Upper lobe of right lung (tissue), 1 donor: ENCODE results near the gene ZNF628. TPM values are rescaled to one million over a fixed set of nuclear protein-coding genes. Genes with fewer than 3 reads are reported as not detected.

Source experiments
- ATAC-seq: fragments of 200-7000 bp; cut with Tn5 transposase; one replicate; pipeline ENCODE4 v1.9.1; 2020; ENCODE audit warnings: mild to moderate bottlenecking, moderate library complexity
- DNase-seq: peaks from one replicate; pipeline ENCODE4 v3.0.0-alpha.2; 2020
- H3K27ac ChIP-seq: fragments of 200-600 bp; one replicate; pipeline ENCODE4 v1.8.0; 2022
- H3K27me3 ChIP-seq: fragments of 200-600 bp; one replicate; pipeline ENCODE4 v1.8.0; 2022; ENCODE audit warnings: mild to moderate bottlenecking
- H3K36me3 ChIP-seq: fragments of 200-600 bp; one replicate; pipeline ENCODE4 v1.8.0; 2022
- H3K4me1 ChIP-seq: fragments of 200-600 bp; one replicate; pipeline ENCODE4 v1.8.0; 2022
- H3K4me3 ChIP-seq: fragments of 200-600 bp; one replicate; pipeline ENCODE4 v1.8.0; 2022; ENCODE audit warnings: mild to moderate bottlenecking
- H3K9me3 ChIP-seq: fragments of 200-600 bp; one replicate; pipeline ENCODE4 v1.8.0; 2022
- intact Hi-C: fragments of 100-400 bp; cut with DNase I; formaldehyde crosslinking; loops from one replicate; pipeline ENCODE4 v1.11.0; 2022
- total RNA-seq: library from RNA; stranded (reverse); fragmentation: NEBNext Ultra II Directional; extraction: Animal tissue kit (Norgen Biotek cat#: 25700); gene quantifications from one replicate; pipeline ENCODE4 v1.2.1, GENCODE V29; 2021
- TF ChIP-seq, protein P1 (sequence below): fragments of 200-600 bp; IDR thresholded peaks from one replicate; pipeline ENCODE4 v1.8.0; 2022; ENCODE audit warnings: antibody characterized with exemption
- donor health status: DM: no; HTN: yes; CAD: no; lungs with severe emphysema.

ZNF628 gene
- total RNA-seq, 1 donor from 2014 or later: 10.2 TPM

DNA sequence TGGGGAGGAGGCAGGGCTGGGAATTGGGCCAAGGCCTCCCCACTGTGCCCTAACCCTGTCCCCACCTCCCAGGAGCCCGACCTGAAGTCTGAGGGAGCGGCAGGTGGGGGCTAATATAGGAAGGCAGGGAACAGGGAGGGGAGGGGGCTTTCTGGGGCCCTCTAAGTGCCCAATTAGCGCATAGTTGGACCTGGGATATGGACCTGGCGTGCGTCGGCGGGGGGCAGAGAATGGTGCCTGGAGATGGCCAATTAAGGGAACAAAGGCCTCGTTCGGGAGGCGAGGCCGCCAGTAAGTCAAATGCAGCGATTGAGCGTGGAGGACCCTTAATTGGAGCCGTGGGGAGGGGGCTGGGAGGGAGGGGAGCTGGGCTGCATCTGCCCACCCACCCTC is 11.8 kb upstream of the ZNF628 start, which contains the start of gene C19orf85:
TSS of gene C19orf85 (minus strand) at position 90 of the 393 bp plus-strand sequence. CDS start 197 bp downstream, outside the sequence.
- TF ChIP-seq, protein P1, sequence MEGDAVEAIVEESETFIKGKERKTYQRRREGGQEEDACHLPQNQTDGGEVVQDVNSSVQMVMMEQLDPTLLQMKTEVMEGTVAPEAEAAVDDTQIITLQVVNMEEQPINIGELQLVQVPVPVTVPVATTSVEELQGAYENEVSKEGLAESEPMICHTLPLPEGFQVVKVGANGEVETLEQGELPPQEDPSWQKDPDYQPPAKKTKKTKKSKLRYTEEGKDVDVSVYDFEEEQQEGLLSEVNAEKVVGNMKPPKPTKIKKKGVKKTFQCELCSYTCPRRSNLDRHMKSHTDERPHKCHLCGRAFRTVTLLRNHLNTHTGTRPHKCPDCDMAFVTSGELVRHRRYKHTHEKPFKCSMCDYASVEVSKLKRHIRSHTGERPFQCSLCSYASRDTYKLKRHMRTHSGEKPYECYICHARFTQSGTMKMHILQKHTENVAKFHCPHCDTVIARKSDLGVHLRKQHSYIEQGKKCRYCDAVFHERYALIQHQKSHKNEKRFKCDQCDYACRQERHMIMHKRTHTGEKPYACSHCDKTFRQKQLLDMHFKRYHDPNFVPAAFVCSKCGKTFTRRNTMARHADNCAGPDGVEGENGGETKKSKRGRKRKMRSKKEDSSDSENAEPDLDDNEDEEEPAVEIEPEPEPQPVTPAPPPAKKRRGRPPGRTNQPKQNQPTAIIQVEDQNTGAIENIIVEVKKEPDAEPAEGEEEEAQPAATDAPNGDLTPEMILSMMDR: no peak
- H3K36me3 ChIP-seq: no peaks in the 10 kb centered on the region
- H3K27ac ChIP-seq: no peak within 1 kb of the TSS
- intact Hi-C loops: no loop called here
- peaks cover 8% of the 10 kb centered on the region for H3K4me1 ChIP-seq
- H3K4me3 ChIP-seq: no peak within 1 kb of the TSS
- no peaks in the 10 kb centered on the region for H3K9me3 ChIP-seq
- DNase-seq (no peak), ATAC-seq (no peak)
- H3K27me3 ChIP-seq: no peaks in the 10 kb centered on the region

DNA sequence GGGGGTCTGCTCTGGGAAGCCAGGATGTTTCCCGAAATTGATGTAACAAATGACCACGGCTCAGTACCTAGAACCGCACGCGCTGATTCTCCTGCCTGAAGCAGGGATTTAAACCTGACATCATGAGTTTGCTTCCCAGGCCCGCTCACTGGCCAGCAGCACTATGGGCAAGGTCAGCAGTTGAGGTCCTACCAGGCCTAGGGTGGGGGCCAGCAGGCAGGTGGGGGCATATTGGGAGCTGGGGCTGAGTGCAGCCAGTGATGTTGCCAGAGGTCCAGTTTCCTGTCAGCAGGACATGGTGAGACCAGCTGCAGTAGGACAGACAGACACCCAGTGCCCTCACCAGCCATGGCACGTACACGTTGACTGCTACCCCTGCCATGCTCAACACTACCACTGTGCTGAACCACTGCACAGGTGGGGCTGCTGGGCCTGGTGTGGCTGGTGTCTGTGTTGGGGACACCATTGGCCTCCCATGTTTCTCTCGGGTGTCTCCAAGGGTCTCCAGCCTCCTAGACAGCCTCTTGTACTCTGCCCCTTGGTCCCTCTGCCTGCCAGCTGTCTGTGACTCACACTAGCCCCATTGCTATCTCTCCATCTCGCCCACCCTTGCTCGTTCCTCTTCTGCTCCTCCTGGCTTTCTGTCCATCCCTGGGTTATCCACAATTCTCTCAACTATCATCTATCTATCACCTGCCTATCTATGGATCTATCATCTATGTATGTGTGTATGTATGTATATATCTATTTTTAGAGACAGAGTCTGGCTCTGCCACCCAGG is 10.8 kb upstream of the ZNF628 start:
- Histone ChIP-seq H3K27ac (no peak overlapping the region), H3K36me3 (no peaks in the 10 kb centered on the region), H3K4me3 (no peak overlapping the region), H3K27me3 (no peaks in the 10 kb centered on the region), H3K4me1 (peaks cover 8% of the 10 kb centered on the region), H3K9me3 (no peaks in the 10 kb centered on the region)
- ATAC-seq: no peak
- intact Hi-C loops: no loop called here
- no peak for DNase-seq
- TF ChIP-seq, protein P1: no peak

DNA sequence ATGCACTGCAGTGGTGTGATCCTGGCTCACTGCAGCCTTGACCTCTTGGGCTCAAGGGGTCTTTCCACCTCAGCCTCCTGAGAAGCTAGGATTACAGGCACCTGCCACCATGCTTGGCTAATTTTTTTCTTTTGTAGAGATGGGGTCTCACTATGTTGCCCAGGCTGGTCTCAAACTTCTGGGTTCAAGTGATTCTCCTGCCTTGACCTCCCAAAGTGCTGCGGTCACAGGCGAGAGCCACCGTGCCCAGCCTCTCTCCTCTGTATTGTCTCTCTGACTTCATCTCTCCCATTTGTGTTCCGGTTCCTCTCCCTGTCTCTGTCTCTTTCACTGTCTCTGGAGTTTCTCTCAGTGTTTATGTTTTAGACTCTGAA is 10.2 kb upstream of the ZNF628 start:
- DNase-seq (no peak), ATAC-seq (no peak)
- no peaks in the 10 kb centered on the region for H3K36me3 ChIP-seq
- H3K9me3 ChIP-seq: no peaks in the 10 kb centered on the region
- intact Hi-C loops: no loop called here
- TF ChIP-seq, protein P1: no peak
- no peak overlapping the region for H3K27ac ChIP-seq
- H3K27me3 ChIP-seq: no peaks in the 10 kb centered on the region
- no peak overlapping the region for H3K4me3 ChIP-seq
- H3K4me1 ChIP-seq: peaks cover 8% of the 10 kb centered on the region

DNA sequence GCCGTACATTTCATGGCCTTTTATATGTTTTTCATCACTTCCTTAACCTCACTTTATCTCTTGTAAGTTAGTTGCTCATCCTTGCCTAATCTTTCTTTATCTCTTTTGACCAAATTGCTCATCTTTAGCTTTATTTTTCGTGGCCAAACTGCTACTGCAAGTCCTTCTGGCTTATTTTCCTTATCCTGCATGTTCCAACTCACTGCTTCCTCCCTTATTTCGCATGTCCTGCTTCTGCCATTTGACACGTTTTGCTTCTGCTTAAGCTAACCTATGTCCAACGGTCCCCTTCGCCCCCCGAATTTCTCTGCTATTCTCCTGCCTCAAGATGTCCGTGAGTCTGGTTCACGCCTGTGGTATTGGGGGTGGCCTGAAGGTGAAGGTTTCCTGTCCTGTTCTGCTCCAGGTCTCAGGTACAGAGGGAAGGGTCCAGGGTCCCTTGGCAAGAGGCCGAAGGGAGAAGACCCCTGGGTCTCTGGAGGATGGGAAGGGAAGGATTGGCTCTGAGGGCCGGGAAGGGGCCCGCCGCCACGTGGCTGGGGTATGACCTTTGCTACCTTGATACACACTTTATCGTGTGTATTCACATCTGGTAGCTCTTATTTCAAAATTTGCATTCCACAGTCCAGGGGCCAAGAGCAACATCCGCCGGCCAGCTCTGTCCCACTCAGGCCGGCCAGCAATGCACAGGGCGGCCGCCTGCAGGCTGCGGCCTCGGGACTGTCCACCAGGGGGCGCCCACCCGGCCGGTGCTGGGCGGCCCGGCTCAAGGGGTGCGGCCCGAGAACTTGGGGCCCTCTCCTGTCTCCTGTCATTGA is 9.0 kb upstream of the ZNF628 start:
- Histone ChIP-seq H3K27me3 (no peaks in the 10 kb centered on the region), H3K9me3 (no peaks in the 10 kb centered on the region), H3K27ac (no peak overlapping the region), H3K4me1 (peaks cover 8% of the 10 kb centered on the region), H3K4me3 (no peak overlapping the region), H3K36me3 (no peaks in the 10 kb centered on the region)
- DNase-seq (peak; percentile 85), ATAC-seq (peak; percentile 90)
- TF ChIP-seq, protein P1: peak; percentile 100
- intact Hi-C loops: no loop called here

DNA sequence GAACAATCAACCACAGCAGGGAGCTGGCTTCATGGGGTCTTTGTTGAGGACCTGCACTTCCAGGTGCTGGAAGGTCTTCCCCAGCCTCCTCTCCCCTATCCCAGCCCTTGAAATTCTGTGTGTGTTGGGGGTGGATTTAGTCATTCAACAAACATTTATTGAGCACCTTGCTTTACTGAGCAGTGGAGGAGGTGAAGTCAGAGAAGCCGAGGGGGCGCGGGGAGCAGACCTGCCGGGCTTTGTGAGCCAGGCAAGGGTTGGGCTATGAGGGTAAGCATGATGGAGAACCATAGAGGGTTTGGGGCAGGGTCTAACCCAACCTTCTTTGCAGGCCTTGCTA is 8.4 kb upstream of the ZNF628 start:
- DNase-seq (no peak), ATAC-seq (no peak)
- Histone ChIP-seq H3K9me3 (no peaks in the 10 kb centered on the region), H3K27ac (no peak overlapping the region), H3K4me3 (no peak overlapping the region), H3K27me3 (no peaks in the 10 kb centered on the region), H3K36me3 (no peaks in the 10 kb centered on the region), H3K4me1 (peaks cover 8% of the 10 kb centered on the region)
- TF ChIP-seq, protein P1: no peak
- intact Hi-C loops: no loop called here
